BJ (cell line): ENCODE data around the gene CNOT6L. TPM values are rescaled to one million over a fixed set of nuclear protein-coding genes. Genes with fewer than 3 reads are reported as not detected.
A peak's percentile ranks its signal among the peaks of the same experiment; 100 is the strongest.

Experiments
- CTCF ChIA-PET: fragments of 350-600 bp; formaldehyde crosslinking; extraction: SDS; loops from one replicate; lab custom pipeline; 2021; ENCODE audit warnings: antibody characterized with exemption, inconsistent platforms; lab: Yijun Ruan, JAX
- POLR2A ChIA-PET: fragments of 300-600 bp; sonication (Branson Sonifier 250); formaldehyde crosslinking; extraction: SDS; loops from one replicate; lab custom pipeline; 2021; ENCODE audit warnings: antibody characterized with exemption; lab: Charles Lee
- DNase-seq: peaks from one replicate; pipeline ENCODE4 v3.0.0-alpha.2; 2011; ENCODE audit warnings: low read depth
- H3K27me3 ChIP-seq: 2 replicates; pipeline ENCODE4 v1.6.0; 2011; ENCODE audit warnings: low read length; ENCODE audit not compliant: control insufficient read depth, insufficient read depth
- H3K36me3 ChIP-seq: 2 replicates; pipeline ENCODE4 v1.5.1; 2011; ENCODE audit warnings: low read length; ENCODE audit not compliant: control insufficient read depth, insufficient read depth
- H3K4me3 ChIP-seq: 2 replicates; pipeline ENCODE4 v1.5.1; 2011; ENCODE audit warnings: low read depth, mild to moderate bottlenecking, control low read depth, low read length
- polyA plus RNA-seq: library from polyadenylated mRNA; depleted of rRNA; stranded (reverse); fragments of >200 nt; gene quantifications from 2 replicates; pipeline ENCODE4 v1.2.3, GENCODE V29; 2011
- TF ChIP-seq, protein P1 (sequence below): IDR thresholded peaks from 2 replicates; pipeline ENCODE4 v1.5.1; 2011; ENCODE audit warnings: low read depth, mild to moderate bottlenecking, control low read depth, inconsistent platforms, low read length, moderate library complexity; ENCODE audit not compliant: insufficient read depth

Gene CNOT6L
- polyA plus RNA-seq, 1 experiment: 6.4 TPM

DNA sequence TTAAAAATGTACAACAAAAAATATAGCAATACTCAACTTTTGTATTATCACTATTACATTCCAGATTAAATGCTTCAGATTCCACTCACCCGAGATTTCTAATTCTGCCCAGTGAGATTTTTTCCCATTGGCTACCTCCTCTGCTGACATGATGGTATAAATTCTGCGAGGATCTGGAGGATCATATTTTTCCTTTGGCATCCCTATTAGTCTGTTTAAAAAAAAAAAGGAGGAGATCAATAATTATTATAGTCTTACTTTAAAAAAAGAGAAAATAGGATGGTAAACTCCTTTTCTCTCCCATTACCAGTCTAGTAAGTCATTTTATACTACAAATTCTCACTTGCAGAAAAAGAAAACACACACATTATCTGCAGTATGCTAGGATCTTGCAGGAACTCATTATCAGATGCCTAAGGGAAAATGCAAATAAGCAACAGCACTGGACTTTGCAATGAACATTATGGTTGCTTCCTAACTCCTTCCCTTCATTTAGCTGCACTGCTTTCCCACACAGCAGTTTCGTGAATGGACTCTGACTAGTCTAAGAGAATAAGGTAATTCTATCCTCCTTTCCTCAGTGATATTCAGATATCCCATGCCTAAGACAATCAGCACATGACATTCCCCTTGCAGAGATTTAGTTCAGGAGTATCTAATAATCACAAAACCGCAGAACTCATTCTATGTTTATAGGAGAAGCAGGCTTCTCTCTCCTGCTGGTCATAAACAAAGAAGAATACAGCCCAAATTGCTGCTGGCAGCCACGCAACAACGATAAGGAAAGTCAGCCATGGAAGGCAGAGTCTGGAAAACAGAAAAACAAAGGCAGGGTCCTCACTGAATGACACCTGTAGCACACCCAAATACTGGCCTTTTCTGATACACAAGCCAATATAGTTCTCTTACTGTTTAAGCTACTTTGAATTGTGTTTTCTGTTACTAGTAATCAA, 42.7 kb downstream of the CNOT6L start:
- TF ChIP-seq, protein P1, sequence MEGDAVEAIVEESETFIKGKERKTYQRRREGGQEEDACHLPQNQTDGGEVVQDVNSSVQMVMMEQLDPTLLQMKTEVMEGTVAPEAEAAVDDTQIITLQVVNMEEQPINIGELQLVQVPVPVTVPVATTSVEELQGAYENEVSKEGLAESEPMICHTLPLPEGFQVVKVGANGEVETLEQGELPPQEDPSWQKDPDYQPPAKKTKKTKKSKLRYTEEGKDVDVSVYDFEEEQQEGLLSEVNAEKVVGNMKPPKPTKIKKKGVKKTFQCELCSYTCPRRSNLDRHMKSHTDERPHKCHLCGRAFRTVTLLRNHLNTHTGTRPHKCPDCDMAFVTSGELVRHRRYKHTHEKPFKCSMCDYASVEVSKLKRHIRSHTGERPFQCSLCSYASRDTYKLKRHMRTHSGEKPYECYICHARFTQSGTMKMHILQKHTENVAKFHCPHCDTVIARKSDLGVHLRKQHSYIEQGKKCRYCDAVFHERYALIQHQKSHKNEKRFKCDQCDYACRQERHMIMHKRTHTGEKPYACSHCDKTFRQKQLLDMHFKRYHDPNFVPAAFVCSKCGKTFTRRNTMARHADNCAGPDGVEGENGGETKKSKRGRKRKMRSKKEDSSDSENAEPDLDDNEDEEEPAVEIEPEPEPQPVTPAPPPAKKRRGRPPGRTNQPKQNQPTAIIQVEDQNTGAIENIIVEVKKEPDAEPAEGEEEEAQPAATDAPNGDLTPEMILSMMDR: no peak
- Histone ChIP-seq H3K36me3 (no peaks in the 10 kb centered on the region), H3K27me3 (no peaks in the 10 kb centered on the region), H3K4me3 (no peak overlapping the region)
- POLR2A ChIA-PET: no interaction called here
- no peak for DNase-seq
- CTCF ChIA-PET: no interaction called here

GRCh38 chr4:77773101-77773500, 46.1 kb downstream of the CNOT6L start:
- ChIA-PET POLR2A (interaction anchor here (0.5 kb wide), 1 partner anchor 45 kb away, joined by 3 read pairs; no protein-coding TSS in a partner anchor), CTCF (no interaction called here)
- peaks cover 2% of the 10 kb centered on the region; the same call in 1 of the 2 replicates for H3K36me3 ChIP-seq
- H3K4me3 ChIP-seq: no peak overlapping the region
- TF ChIP-seq, protein P1: no peak
- H3K27me3 ChIP-seq: no peaks in the 10 kb centered on the region
- DNase-seq: peak; percentile 45

DNA sequence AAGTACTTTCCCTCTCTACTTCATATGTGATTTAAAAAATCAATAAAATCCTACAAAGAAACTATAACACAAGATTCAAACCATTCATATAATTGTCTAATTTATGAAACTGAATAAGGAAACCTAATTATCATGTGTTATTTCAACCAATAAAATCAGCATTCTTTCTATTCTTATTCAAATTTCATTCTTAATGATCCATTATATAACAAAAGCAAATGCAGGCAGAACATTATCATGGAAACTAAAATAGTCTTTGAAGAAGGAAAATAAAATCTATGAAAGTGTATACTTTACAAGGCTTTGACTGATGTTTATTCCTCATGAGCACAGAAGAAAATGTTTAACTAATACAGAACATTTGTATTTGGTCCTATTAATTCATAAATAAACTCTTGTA, 47.6 kb downstream of the CNOT6L start:
- TF ChIP-seq, protein P1: no peak
- Histone ChIP-seq H3K27me3 (no peaks in the 10 kb centered on the region), H3K4me3 (no peak overlapping the region), H3K36me3 (peaks cover 2% of the 10 kb centered on the region; the same call in 1 of the 2 replicates)
- no peak for DNase-seq
- CTCF ChIA-PET: interaction anchor here (0.6 kb wide), 1 partner anchor 73 kb away, joined by 3 read pairs; no protein-coding TSS in a partner anchor
- POLR2A ChIA-PET: no interaction called here

- Histone ChIP-seq H3K27me3 (no peaks in the 10 kb centered on the region), H3K36me3 (no peaks in the 10 kb centered on the region; the same call in 1 of the 2 replicates), H3K4me3 (no peak overlapping the region)
- POLR2A ChIA-PET: no interaction called here
- TF ChIP-seq, protein P1: no peak
- CTCF ChIA-PET: no interaction called here
- no peak for DNase-seq
Measured at GRCh38 chr4:77765720-77766119, 53.4 kb downstream of the CNOT6L start.

GRCh38 chr4:77762531-77762930, 56.6 kb downstream of the CNOT6L start:
- POLR2A ChIA-PET: no interaction called here
- Histone ChIP-seq H3K4me3 (no peak overlapping the region), H3K36me3 (no peaks in the 10 kb centered on the region), H3K27me3 (no peaks in the 10 kb centered on the region)
- CTCF ChIA-PET: no interaction called here
- TF ChIP-seq, protein P1: no peak
- no peak for DNase-seq
